Neuronal stem cell (in vitro differentiated cells): ENCODE measurements around the gene SPSB2.
"Not testable (repeated sequence)": the region's sequence is repeated elsewhere in the genome, so short reads cannot be mapped to it uniquely, and the experiment has no call there.

Experiments
- DNase-seq: peaks from one replicate; pipeline ENCODE4 v3.0.0-alpha.2; 2013; ENCODE audit warnings: low spot score
- H2AFZ ChIP-seq: one replicate; pipeline ENCODE4 v1.6.1; 2013; ENCODE audit warnings: mild to moderate bottlenecking, low read length, inconsistent platforms
- H2AK5ac ChIP-seq: 2 replicates; pipeline ENCODE4 v1.6.1; 2013; ENCODE audit warnings: low read depth, mild to moderate bottlenecking, inconsistent platforms, low read length, moderate library complexity, mixed read lengths
- H2BK120ac ChIP-seq: 2 replicates; pipeline ENCODE4 v1.6.1; 2013; ENCODE audit warnings: low read depth, mild to moderate bottlenecking, inconsistent platforms, low read length, moderate library complexity, mixed read lengths
- H2BK12ac ChIP-seq: one replicate; pipeline ENCODE4 v1.6.1; 2013; ENCODE audit warnings: low read length, inconsistent platforms
- H2BK15ac ChIP-seq: 2 replicates; pipeline ENCODE4 v1.6.1; 2013; ENCODE audit warnings: mild to moderate bottlenecking, low read length, inconsistent platforms, mixed read lengths
- H2BK5ac ChIP-seq: one replicate; pipeline ENCODE4 v1.6.1; 2013; ENCODE audit warnings: inconsistent platforms, mild to moderate bottlenecking, low read length, moderate library complexity
- H3K14ac ChIP-seq: one replicate; pipeline ENCODE4 v1.6.1; 2013; ENCODE audit warnings: low read length, inconsistent platforms
- H3K18ac ChIP-seq: 2 replicates; pipeline ENCODE4 v1.6.1; 2013; ENCODE audit warnings: low read length, inconsistent platforms
- H3K23ac ChIP-seq: 2 replicates; pipeline ENCODE4 v1.6.1; 2013; ENCODE audit warnings: low read depth, mild to moderate bottlenecking, mixed read lengths, low read length, inconsistent platforms; ENCODE audit not compliant: poor library complexity
- H3K27ac ChIP-seq: replicated peaks from 3 replicates; pipeline ENCODE4 v1.5.1; 2013; ENCODE audit warnings: low read length, inconsistent platforms
- H3K27me3 ChIP-seq, 3 experiments: 2 replicates each; pipeline ENCODE4 v1.6.1; 2013; ENCODE audit warnings: low read length in 3 of 3, mild to moderate bottlenecking in 2 of 3, inconsistent platforms in 1 of 3, low read depth in 1 of 3, mixed read lengths in 1 of 3, moderate library complexity in 1 of 3; ENCODE audit not compliant: control insufficient read depth in 3 of 3, insufficient read depth in 3 of 3
- H3K36me3 ChIP-seq, 2 donors: replicated peaks in 1 of 2; 2 replicates each; pipeline ENCODE4 v1.6.1; 2013; ENCODE audit warnings: low read length in 2 of 2; ENCODE audit not compliant: control insufficient read depth in 2 of 2, insufficient read depth in 2 of 2
- H3K4ac ChIP-seq: 2 replicates; pipeline ENCODE4 v1.6.1; 2013; ENCODE audit warnings: inconsistent platforms, mild to moderate bottlenecking, low read length, moderate library complexity
- H3K4me1 ChIP-seq, 2 donors: 1 replicate in 1 of 2; 2 replicates in 1 of 2; pipeline ENCODE4 v1.6.1; 2013; ENCODE audit warnings: low read length in 2 of 2, low read depth in 1 of 2; ENCODE audit not compliant: control insufficient read depth in 2 of 2, insufficient read depth in 1 of 2
- H3K4me2 ChIP-seq: one replicate; pipeline ENCODE4 v1.6.1; 2013; ENCODE audit warnings: mild to moderate bottlenecking, low read length, inconsistent platforms; ENCODE audit not compliant: insufficient read depth, poor library complexity, severe bottlenecking
- H3K4me3 ChIP-seq, 2 donors: 2 replicates each; pipeline ENCODE4 v1.5.1; 2013; ENCODE audit warnings: low read length in 2 of 2, mild to moderate bottlenecking in 2 of 2, inconsistent platforms in 1 of 2, moderate library complexity in 1 of 2
- H3K79me1 ChIP-seq: one replicate; pipeline ENCODE4 v1.6.1; 2013; ENCODE audit warnings: low read depth, mild to moderate bottlenecking, inconsistent platforms, low read length, moderate library complexity
- H3K9ac ChIP-seq: one replicate; pipeline ENCODE4 v1.6.1; 2013; ENCODE audit warnings: mild to moderate bottlenecking, low read depth, low read length, inconsistent platforms; ENCODE audit not compliant: poor library complexity
- H3K9me3 ChIP-seq, 2 donors: replicated peaks in 1 of 2; 2 replicates each; pipeline versions ENCODE3 to v1.6.1; 2013; ENCODE audit warnings: low read length in 2 of 2, mild to moderate bottlenecking in 2 of 2, inconsistent platforms in 1 of 2, low read depth in 1 of 2, mixed read lengths in 1 of 2, moderate library complexity in 1 of 2; ENCODE audit not compliant: control insufficient read depth in 2 of 2, insufficient read depth in 1 of 2
- H4K8ac ChIP-seq: one replicate; pipeline ENCODE4 v1.6.1; 2013; ENCODE audit warnings: low read depth, mild to moderate bottlenecking, inconsistent platforms, low read length, moderate library complexity
- H4K91ac ChIP-seq: one replicate; pipeline ENCODE4 v1.6.1; 2013; ENCODE audit warnings: low read length, low read depth, mild to moderate bottlenecking, inconsistent platforms; ENCODE audit not compliant: poor library complexity
- WGBS, 2 donors: extraction: QIAGEN DNeasy Blood & Tissue Kit; methylation state at CpG; one replicate each; pipeline ENCODE4 v1.1.7; 2013; ENCODE audit warnings: missing lambda C conversion rate in 2 of 2, mixed read lengths in 1 of 2; ENCODE audit not compliant: insufficient read length in 2 of 2, insufficient replicate concordance in 1 of 2; ENCODE audit errors: extremely low coverage in 2 of 2; 5-methylcytosine and 5-hydroxymethylcytosine counted together

The SPSB2 gene

DNA sequence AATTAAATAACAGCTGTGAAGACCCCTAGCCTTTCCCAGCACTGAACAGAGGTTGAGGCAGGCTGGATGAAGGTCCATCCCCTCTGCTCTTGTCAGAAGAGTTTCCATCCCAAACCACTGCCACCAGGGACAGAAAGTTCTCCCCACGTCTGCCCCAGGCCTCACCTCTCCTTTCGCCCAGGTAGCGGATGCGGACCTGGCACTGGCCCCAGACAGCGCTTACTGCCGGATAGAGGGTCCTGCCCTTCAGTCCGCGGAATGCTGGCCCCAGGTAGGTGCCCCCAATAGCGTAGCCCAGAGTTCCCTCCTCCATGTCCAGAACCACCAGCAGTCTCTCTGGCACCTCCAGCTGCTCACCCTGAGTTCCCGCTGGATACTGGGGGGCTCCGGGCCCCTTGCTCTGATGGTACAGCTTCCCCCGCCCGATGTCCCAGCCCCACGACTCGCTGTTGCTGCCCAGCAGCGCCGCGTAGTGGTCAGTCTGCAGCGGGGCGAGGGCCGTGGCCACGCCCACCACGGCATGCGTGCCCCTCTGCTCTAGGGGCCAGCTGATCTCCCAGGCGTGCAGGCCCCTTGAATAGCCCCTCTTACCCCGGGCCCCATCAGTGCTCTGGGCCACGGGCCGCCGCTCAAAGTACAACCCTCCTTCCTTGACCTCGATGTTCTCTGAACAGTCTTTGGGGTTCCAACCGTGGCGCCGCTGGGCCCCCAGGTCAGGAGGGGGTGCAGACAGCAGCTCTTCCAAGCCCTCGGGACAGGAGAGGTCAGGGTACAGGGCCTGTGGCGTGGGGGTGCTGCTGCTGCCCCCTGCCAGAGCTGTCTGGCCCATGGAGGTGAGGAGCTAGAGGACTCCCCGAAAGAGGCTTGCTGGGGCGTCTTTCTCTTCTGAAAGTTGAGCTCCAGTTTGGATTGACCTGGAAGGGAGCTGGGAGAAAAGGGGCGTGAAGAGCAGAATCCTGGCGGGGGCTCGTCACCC lies 742 bp downstream of the SPSB2 start:
- H2BK12ac ChIP-seq = no peak overlapping the region
- H4K8ac ChIP-seq = no peak overlapping the region
- peak overlapping the region; percentile 88 for H3K18ac ChIP-seq
- DNase-seq = peak; percentile 87
- H2BK5ac ChIP-seq = peak overlapping the region; percentile 89
- peak overlapping the region; percentile 76 for H2BK15ac ChIP-seq
- H3K4me3 ChIP-seq = peak overlapping the region; percentile 81 to 90
- H3K27ac ChIP-seq = peak overlapping the region; percentile 70
- H3K4ac ChIP-seq = no peak overlapping the region
- peak overlapping the region; percentile 70 for H3K23ac ChIP-seq
- H2AFZ ChIP-seq = peak overlapping the region; percentile 78
- peaks cover 8% of the 10 kb centered on the region for H3K79me1 ChIP-seq
- no peak overlapping the region for H3K14ac ChIP-seq
- H2BK120ac ChIP-seq = no peak overlapping the region
- H2AK5ac ChIP-seq = peak overlapping the region; percentile 79
- WGBS, 2 donors = no CpG with 5 or more reads among the region's 40 CpGs
- peaks cover 10% of the 10 kb centered on the region in 2 donors for H3K4me1 ChIP-seq
- H4K91ac ChIP-seq = no peak overlapping the region
- peak overlapping the region; percentile 94 for H3K9ac ChIP-seq
- H3K4me2 ChIP-seq = peak overlapping the region; percentile 100
- no peaks in the 10 kb centered on the region for H3K9me3 ChIP-seq
- peaks cover 15 to 45% of the 10 kb centered on the region in 2 donors for H3K36me3 ChIP-seq
- no peaks in the 10 kb centered on the region for H3K27me3 ChIP-seq

DNA sequence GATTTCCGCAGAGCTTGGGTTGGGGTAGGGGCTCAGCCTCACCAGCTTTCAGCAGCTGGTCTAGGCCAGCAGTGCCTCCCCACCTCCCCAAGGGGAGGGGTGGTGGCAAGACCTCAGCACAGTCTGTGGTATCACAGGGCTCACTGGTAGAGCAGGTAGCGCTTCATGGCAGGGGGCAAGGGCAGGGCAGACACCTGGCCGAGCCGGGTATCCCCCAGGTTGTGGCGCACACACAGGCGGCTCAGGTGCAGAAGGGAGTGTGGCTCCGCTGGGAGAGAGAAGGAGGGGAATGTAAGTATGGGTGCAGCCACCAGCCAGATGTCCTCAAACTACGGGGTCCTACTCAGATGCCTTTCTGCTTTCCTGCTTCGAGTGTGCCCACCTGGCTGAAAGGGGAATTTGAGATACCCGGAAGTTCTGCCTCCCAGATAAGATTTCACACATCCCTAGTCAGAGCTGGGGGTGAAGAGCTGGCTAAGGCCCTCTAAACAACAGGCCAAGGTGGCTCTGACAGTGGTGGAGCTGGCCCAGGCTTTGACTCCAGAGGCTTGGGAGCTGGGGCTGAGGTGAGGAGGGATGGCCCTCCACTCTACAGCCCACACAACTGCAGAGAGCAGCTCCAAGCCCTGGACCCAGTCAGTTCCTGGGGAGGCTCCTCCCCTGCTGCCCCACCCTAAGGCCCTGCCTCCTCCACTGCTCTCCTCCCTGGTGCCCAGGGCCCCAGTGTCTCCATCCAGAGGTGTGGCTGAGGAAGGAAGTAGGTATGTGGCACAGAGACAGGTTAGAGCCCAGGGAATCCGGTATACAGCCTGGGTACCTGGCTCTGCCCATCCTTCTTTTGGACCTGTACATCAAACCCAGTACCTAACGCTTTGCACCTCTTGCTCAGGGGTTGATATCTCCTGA lies 1.8 kb downstream of the SPSB2 start:
- peak overlapping the region; percentile 14 for H2BK12ac ChIP-seq
- H4K91ac ChIP-seq = no peak overlapping the region
- H3K9ac ChIP-seq = peak overlapping the region; percentile 61
- no peaks in the 10 kb centered on the region for H3K9me3 ChIP-seq
- H3K27me3 ChIP-seq = no peaks in the 10 kb centered on the region
- no peak overlapping the region for H3K14ac ChIP-seq
- H2AK5ac ChIP-seq = peak overlapping the region; percentile 9
- H3K4me3 ChIP-seq = no peak overlapping the region
- H2BK5ac ChIP-seq = no peak overlapping the region
- H3K18ac ChIP-seq = no peak overlapping the region
- H3K79me1 ChIP-seq = peaks cover 8% of the 10 kb centered on the region
- no CpG with 5 or more reads among the region's 12 CpGs for WGBS, 2 donors
- peak overlapping the region; percentile 5 for H3K27ac ChIP-seq
- H3K23ac ChIP-seq = peak overlapping the region; percentile 49
- H2BK15ac ChIP-seq = no peak overlapping the region
- H2BK120ac ChIP-seq = no peak overlapping the region
- DNase-seq = no peak
- no peak overlapping the region for H3K4ac ChIP-seq
- peaks cover 15 to 43% of the 10 kb centered on the region in 2 donors for H3K36me3 ChIP-seq
- no peak overlapping the region for H2AFZ ChIP-seq
- H4K8ac ChIP-seq = no peak overlapping the region
- peaks cover 15 to 16% of the 10 kb centered on the region in 2 donors for H3K4me1 ChIP-seq
- H3K4me2 ChIP-seq = peak overlapping the region; percentile 13

GRCh38 chr12:6870304-6870703 lies 2.8 kb downstream of the SPSB2 start:
- not testable (repeated sequence) for H2BK12ac ChIP-seq, H3K4me3 ChIP-seq, H4K8ac ChIP-seq, H2AK5ac ChIP-seq, H3K23ac ChIP-seq, H2BK15ac ChIP-seq, H3K27ac ChIP-seq, H3K27me3 ChIP-seq, H3K4me2 ChIP-seq, H3K9me3 ChIP-seq, H4K91ac ChIP-seq, H2AFZ ChIP-seq, H2BK120ac ChIP-seq, H3K9ac ChIP-seq, H3K18ac ChIP-seq, H2BK5ac ChIP-seq, H3K4ac ChIP-seq, H3K79me1 ChIP-seq, H3K14ac ChIP-seq, DNase-seq
- no CpG with 5 or more reads among the region's 4 CpGs for WGBS, 2 donors
- peaks cover 15 to 22% of the 10 kb centered on the region in 2 donors for H3K4me1 ChIP-seq
- H3K36me3 ChIP-seq = peaks cover 17 to 48% of the 10 kb centered on the region in 2 donors
